Measurements from ENCODE around the gene KATNB1. TPM values are rescaled to one million over a fixed set of nuclear protein-coding genes. Genes with fewer than 3 reads are reported as not detected.

The KATNB1 gene
- total RNA-seq, 4 donors from 2014 or later = 17.7 to 27.1 (median 21.7) TPM

DNA sequence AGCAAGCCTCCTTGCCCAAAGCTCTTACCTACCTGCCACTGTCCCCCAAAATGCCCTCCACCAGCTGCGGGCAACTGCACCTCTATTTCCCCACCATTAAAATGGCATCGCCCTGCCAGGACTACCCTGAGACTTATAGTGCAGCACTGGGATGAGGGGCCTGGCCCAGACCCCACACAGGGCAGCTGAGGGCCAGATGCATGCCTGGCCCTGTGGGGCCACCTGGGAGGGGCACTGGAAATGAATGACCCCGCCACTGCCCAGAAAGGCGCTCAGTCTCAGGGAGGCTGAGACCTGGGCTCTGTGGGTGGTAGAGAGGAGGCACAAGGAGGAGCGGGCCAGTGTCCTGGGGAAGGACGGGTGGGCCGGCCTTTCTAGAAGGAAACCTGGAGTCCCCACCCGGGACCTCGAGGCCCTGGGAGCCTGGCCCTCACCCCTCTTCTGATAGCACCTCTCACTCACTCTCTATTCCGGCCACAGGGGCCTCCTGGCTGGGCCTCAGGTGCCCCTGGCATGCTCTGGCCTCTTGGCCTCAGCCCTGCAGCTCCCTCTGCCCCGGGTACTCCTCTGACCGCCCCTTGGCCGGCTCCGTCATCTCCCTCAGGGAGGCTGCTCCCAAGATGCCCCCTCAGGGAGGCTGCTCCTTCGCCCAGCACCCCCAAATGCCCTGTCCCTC lies 26.9 kb downstream of the KATNB1 start:
- no peaks in the 10 kb centered on the region for H3K9me3 ChIP-seq
- no peak for DNase-seq
- H3K27ac ChIP-seq = no peak overlapping the region
- H3K4me3 ChIP-seq = no peak overlapping the region
- no peaks in the 10 kb centered on the region for H3K4me1 ChIP-seq
- peaks cover 0 to 50% (median 0%) of the 10 kb centered on the region in 3 donors for H3K36me3 ChIP-seq
- no peaks in the 10 kb centered on the region for H3K27me3 ChIP-seq
- TF ChIP-seq, protein P1, sequence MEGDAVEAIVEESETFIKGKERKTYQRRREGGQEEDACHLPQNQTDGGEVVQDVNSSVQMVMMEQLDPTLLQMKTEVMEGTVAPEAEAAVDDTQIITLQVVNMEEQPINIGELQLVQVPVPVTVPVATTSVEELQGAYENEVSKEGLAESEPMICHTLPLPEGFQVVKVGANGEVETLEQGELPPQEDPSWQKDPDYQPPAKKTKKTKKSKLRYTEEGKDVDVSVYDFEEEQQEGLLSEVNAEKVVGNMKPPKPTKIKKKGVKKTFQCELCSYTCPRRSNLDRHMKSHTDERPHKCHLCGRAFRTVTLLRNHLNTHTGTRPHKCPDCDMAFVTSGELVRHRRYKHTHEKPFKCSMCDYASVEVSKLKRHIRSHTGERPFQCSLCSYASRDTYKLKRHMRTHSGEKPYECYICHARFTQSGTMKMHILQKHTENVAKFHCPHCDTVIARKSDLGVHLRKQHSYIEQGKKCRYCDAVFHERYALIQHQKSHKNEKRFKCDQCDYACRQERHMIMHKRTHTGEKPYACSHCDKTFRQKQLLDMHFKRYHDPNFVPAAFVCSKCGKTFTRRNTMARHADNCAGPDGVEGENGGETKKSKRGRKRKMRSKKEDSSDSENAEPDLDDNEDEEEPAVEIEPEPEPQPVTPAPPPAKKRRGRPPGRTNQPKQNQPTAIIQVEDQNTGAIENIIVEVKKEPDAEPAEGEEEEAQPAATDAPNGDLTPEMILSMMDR (IDR thresholded peaks at IDR 0.05) = no peak
- TF ChIP-seq POLR2A (IDR thresholded peaks at IDR 0.05) = no peak

DNA sequence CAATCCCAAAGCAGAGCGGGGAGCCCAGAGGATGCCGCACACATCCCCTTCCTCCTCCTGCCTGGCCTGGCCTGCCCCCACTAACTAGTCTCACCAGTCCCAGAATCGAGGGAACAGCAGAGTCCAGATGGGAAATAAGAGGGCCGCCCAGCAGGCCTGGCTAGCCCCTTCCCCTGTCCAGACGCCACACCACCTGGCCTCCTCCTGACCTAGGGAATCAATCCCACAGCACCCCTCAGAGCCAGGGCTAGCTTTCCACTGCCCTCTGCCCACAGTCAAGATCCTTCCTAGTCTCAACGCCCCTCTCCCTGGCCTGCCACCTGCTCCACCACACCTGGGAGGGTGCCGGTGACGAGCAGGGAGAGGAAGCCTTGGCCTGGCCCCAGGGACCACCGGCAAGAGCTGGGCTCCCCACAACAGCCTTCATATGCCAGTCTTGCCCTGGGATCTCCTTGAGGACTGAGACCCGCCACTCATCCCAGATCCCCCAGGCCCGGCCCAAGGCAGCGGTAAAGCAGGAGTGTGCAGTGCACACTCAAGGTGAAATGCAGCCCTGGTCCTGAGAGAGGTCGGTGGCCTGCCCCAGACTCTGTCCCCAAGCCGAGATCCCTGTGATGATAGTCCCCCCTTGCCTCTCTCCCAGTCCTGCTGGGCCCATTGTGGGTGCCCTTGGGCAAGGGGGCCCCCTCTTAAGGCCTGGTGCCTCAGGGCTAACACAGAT lies 27.9 kb downstream of the KATNB1 start:
- no peak for DNase-seq
- TF ChIP-seq, protein P1 (IDR thresholded peaks at IDR 0.05) = no peak
- no peak for TF ChIP-seq POLR2A (IDR thresholded peaks at IDR 0.05)
- H3K9me3 ChIP-seq = no peaks in the 10 kb centered on the region
- peaks cover 0 to 58% (median 0%) of the 10 kb centered on the region in 3 donors for H3K36me3 ChIP-seq
- H3K4me3 ChIP-seq = no peak overlapping the region
- H3K27me3 ChIP-seq = no peaks in the 10 kb centered on the region
- H3K27ac ChIP-seq = no peak overlapping the region
- no peaks in the 10 kb centered on the region for H3K4me1 ChIP-seq

DNA sequence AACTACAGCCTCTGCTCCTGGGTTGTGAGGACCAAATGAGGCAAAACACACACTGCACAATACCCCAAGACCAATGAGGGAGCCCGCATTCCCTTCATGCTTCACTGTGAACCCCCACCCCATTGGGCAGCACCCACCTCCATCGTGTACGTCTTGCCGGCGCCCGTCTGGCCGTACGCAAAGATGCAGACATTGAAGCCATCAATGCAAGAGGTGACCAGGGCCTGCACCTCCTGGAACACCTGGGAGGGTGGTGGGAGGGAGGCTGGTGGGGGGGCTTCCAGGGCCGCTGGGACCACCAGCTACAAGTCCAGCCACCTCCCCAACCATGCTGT lies 28.4 kb downstream of the KATNB1 start:
- H3K4me1 ChIP-seq = no peaks in the 10 kb centered on the region
- TF ChIP-seq POLR2A (IDR thresholded peaks at IDR 0.05) = no peak
- TF ChIP-seq, protein P1 (IDR thresholded peaks at IDR 0.05) = no peak
- no peak overlapping the region for H3K4me3 ChIP-seq
- DNase-seq = no peak
- no peaks in the 10 kb centered on the region for H3K27me3 ChIP-seq
- no peaks in the 10 kb centered on the region for H3K9me3 ChIP-seq
- H3K36me3 ChIP-seq = peaks cover 0 to 56% (median 0%) of the 10 kb centered on the region in 3 donors
- no peak overlapping the region for H3K27ac ChIP-seq

DNA sequence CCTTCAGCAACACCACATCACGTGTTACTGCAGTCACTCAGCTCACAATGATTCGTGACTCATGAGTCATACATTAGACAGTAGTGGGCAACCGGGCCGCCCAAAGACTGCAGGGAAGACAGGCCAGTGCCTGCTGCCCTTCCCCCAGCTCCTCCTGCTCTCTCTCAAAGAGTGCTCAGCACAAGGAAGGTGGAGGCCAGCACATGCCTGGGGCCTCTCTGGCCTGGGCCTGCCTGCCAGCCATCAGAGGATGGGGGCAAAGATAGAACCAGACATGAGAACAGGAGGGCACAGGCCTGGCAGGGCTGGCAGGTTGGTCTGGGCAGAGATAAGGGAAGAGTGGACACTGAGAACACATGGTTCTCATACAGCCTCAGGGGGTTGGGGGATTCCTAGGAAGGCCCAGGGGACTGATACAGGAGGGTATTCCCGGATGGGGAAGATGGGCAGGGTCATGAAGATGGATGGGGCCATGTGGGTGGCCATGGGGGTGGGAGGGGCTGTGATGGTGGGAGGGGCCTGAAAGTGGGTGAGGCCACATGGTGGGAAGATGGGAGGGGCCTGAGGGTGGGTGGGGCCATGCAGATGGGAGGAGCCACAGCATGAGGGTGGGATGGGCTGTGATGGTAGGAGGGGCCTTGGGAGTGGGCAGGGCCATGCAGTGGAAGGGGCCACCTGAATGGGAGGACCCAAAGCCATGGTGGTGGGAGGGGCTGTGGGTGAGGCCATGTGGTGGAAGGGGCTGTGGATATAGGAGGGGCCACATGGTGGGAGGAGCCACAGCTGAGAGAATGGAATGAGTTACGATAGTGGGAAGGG lies 29.0 kb downstream of the KATNB1 start:
- DNase-seq = no peak
- H3K36me3 ChIP-seq = peaks cover 0 to 58% (median 0%) of the 10 kb centered on the region in 3 donors
- no peaks in the 10 kb centered on the region for H3K9me3 ChIP-seq
- TF ChIP-seq, protein P1 (IDR thresholded peaks at IDR 0.05) = no peak
- no peak overlapping the region for H3K4me3 ChIP-seq
- H3K4me1 ChIP-seq = no peaks in the 10 kb centered on the region
- H3K27me3 ChIP-seq = no peaks in the 10 kb centered on the region
- no peak overlapping the region for H3K27ac ChIP-seq

DNA sequence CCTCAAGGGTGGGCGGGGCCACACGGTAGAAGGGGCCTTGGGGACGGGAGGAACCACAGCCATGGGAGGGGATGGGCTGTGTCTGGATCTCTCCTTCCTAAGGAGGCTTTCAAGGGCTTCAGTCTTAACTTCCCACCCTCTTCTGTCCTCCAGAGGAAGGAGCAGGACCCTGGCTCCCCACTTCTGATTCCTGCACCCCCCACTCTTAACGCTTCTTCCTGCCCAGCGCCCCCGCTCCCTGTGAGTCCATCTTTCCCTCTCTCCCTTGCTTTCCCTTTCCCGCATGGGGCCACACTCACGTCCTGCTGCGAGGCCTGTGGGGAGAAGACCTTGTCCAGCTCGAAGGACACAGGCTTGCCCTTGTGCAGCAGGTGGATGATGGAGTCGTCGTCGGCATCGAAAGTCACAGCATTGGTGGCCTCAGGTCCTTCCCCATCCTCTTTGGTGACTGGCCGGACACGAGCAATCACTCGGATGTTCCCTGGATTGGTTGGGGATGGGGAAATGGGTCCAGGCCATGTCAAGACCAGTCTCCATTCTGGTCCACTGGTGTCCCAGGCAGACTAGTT lies 29.7 kb downstream of the KATNB1 start:
- no peak for DNase-seq
- Histone ChIP-seq H3K27me3 (no peaks in the 10 kb centered on the region), H3K27ac (no peak overlapping the region), H3K4me1 (no peaks in the 10 kb centered on the region), H3K4me3 (no peak overlapping the region), H3K36me3 (peaks cover 0 to 59% (median 0%) of the 10 kb centered on the region in 3 donors), H3K9me3 (no peaks in the 10 kb centered on the region)
- TF ChIP-seq, protein P1 (IDR thresholded peaks at IDR 0.05) = no peak
- TF ChIP-seq POLR2A (IDR thresholded peaks at IDR 0.05) = no peak
